Hepatocyte (in vitro differentiated cells): ENCODE measurements around the gene CALML3. TPM values are rescaled to one million over a fixed set of nuclear protein-coding genes. Genes with fewer than 3 reads are reported as not detected.

Source experiments
- DNase-seq: peaks from one replicate; pipeline ENCODE4 v3.0.0-alpha.2; 2016; ENCODE audit warnings: low spot score
- H2AFZ ChIP-seq: fragments of 200-600 bp; sonication (generic); 2 replicates; pipeline ENCODE4 v1.6.0; 2016; ENCODE audit warnings: antibody characterized with exemption, mild to moderate bottlenecking
- H3K27ac ChIP-seq: fragments of 200-600 bp; sonication (generic); 2 replicates; pipeline ENCODE4 v1.5.1; 2016; ENCODE audit warnings: mild to moderate bottlenecking
- H3K27me3 ChIP-seq: fragments of 200-600 bp; sonication (generic); 2 replicates; pipeline ENCODE4 v1.6.1; 2016
- H3K36me3 ChIP-seq: fragments of 200-600 bp; sonication (generic); replicated peaks from 2 replicates; pipeline ENCODE4 v1.5.1; 2016; ENCODE audit warnings: low read depth; ENCODE audit not compliant: insufficient read depth
- H3K4me1 ChIP-seq: fragments of 200-600 bp; sonication (generic); 2 replicates; pipeline ENCODE4 v1.5.1; 2016; ENCODE audit warnings: mild to moderate bottlenecking, moderate library complexity; ENCODE audit not compliant: insufficient read depth
- H3K4me2 ChIP-seq: fragments of 200-600 bp; sonication (generic); 2 replicates; pipeline ENCODE4 v1.6.0; 2016
- H3K4me3 ChIP-seq: fragments of 200-600 bp; sonication (generic); 2 replicates; pipeline ENCODE4 v1.5.1; 2016; ENCODE audit warnings: mild to moderate bottlenecking
- H3K79me2 ChIP-seq: fragments of 200-600 bp; sonication (generic); 2 replicates; pipeline ENCODE4 v1.6.0; 2017; ENCODE audit warnings: mild to moderate bottlenecking
- H3K9me2 ChIP-seq: fragments of 200-600 bp; sonication (generic); replicated peaks from 2 replicates; pipeline ENCODE4 v1.6.0; 2017; ENCODE audit warnings: mild to moderate bottlenecking; ENCODE audit not compliant: insufficient read depth
- H3K9me3 ChIP-seq: fragments of 200-600 bp; sonication (generic); 2 replicates; pipeline ENCODE4 v1.5.1; 2016; ENCODE audit warnings: low read depth, mild to moderate bottlenecking
- H4K20me1 ChIP-seq: fragments of 200-600 bp; sonication (generic); 2 replicates; pipeline ENCODE4 v1.6.0; 2016; ENCODE audit warnings: mild to moderate bottlenecking; ENCODE audit not compliant: insufficient read depth, poor library complexity, severe bottlenecking
- EZH2 ChIP-seq: fragments of 200-600 bp; sonication (generic); IDR thresholded peaks from 2 replicates; pipeline ENCODE4 v1.6.1; 2016; ENCODE audit warnings: antibody characterized with exemption, mild to moderate bottlenecking, borderline replicate concordance
- EZH2phosphoT487 ChIP-seq: fragments of 200-600 bp; sonication (generic); IDR thresholded peaks from one replicate; pipeline ENCODE4 v1.6.1; 2018; ENCODE audit warnings: antibody characterized with exemption, mild to moderate bottlenecking, low read depth, moderate library complexity; ENCODE audit not compliant: unreplicated experiment, severe bottlenecking
- WGBS: methylation state at CpG from one replicate; pipeline ENCODE4 v1.1.6; 2016; ENCODE audit warnings: low lambda C conversion rate; ENCODE audit errors: missing lambda C conversion rate; 5-methylcytosine and 5-hydroxymethylcytosine counted together
- polyA plus RNA-seq: library from polyadenylated mRNA; unstranded; fragments of >200 nt; fragmentation: Nextera tagmentation; extraction: Ambion mirVana; gene quantifications from 2 replicates; pipeline ENCODE4 v1.2.1, GENCODE V29; 2016
- total RNA-seq: library from RNA; depleted of rRNA; stranded (reverse); fragments of >200 nt; gene quantifications from 2 replicates; pipeline ENCODE4 v1.2.3, GENCODE V29; 2014
- TF ChIP-seq, protein P1 (sequence below): fragments of 200-600 bp; sonication (generic); IDR thresholded peaks from 2 replicates; pipeline ENCODE4 v1.5.1; 2016; ENCODE audit warnings: antibody characterized with exemption, mild to moderate bottlenecking; ENCODE audit not compliant: poor library complexity

The CALML3 gene
- total and polyA plus RNA-seq, 2 experiments from 2014 or later: not detected

DNA sequence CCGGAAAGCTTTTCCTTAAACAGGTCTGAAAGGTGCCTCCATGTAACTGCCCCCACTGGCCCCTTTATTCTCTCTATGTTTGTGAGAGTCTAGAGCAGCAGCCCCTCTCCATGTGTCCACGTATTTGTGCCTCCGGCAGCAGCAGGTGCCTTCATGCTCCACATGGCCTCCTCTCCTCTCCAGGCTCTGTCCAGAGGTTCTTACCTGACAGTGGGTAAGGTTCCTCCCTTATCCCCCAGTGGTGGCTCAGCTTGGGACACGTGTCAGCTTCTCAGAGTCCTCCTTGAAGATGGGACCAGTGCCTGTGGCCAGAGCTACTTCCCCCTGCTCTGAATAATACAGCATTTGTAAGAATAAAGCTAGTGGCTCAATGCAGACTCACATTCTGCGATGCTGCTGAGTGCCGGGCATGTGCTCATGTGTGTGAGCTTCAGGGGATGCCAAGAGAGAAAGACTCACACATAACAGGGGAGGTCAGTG lies 7.9 kb downstream of the CALML3 start:
- 97% methylated on average over 6 of the region's 6 CpGs for WGBS
- no peaks in the 10 kb centered on the region for H3K9me2 ChIP-seq
- DNase-seq: no peak

DNA sequence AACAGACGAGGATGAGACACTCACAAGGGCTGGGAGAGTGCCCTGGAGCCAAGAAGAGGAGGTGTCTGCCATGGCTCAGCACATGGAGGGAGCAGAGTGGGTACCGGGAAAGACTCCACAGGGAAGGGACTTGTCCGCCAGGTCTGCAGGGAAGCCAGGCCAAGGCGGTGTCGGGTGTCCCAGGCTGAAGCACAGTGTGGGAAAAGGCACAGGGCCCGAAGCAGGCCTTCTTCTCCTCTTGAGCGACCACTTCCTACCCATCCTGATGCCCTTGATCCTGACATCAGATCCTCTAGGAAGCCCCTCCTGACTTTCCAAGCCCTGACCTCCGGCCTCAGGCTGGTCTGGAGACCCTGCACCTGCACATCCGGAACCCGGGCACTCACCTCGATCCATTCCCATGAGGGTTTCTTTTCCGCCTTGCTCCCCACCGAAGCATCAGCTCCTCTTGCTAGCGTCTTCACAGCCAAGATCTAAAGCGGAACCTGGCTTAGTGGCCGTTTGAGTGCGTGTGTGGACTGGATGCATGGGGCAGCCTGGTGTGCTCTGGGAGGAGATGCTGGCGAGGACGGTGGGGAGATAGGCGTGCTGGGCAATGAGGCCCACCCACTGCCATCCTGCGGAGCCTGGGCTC lies 8.5 kb downstream of the CALML3 start:
- Histone ChIP-seq H3K27ac (no peak overlapping the region), H3K36me3 (no peaks in the 10 kb centered on the region), H3K4me2 (no peak overlapping the region), H3K4me3 (no peak overlapping the region), H3K9me3 (no peaks in the 10 kb centered on the region), H3K79me2 (no peaks in the 10 kb centered on the region), H4K20me1 (no peaks in the 10 kb centered on the region), H3K9me2 (no peaks in the 10 kb centered on the region), H3K4me1 (peaks cover 9% of the 10 kb centered on the region), H2AFZ (no peak overlapping the region), H3K27me3 (no peaks in the 10 kb centered on the region)
- DNase-seq: no peak
- TF ChIP-seq EZH2phosphoT487 (no peak), EZH2 (no peak)
- TF ChIP-seq, protein P1, sequence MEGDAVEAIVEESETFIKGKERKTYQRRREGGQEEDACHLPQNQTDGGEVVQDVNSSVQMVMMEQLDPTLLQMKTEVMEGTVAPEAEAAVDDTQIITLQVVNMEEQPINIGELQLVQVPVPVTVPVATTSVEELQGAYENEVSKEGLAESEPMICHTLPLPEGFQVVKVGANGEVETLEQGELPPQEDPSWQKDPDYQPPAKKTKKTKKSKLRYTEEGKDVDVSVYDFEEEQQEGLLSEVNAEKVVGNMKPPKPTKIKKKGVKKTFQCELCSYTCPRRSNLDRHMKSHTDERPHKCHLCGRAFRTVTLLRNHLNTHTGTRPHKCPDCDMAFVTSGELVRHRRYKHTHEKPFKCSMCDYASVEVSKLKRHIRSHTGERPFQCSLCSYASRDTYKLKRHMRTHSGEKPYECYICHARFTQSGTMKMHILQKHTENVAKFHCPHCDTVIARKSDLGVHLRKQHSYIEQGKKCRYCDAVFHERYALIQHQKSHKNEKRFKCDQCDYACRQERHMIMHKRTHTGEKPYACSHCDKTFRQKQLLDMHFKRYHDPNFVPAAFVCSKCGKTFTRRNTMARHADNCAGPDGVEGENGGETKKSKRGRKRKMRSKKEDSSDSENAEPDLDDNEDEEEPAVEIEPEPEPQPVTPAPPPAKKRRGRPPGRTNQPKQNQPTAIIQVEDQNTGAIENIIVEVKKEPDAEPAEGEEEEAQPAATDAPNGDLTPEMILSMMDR: no peak
- WGBS: 94% methylated on average over 21 of the region's 21 CpGs

More for the DNA sequence above, 7.9 kb downstream of the CALML3 start:
- Histone ChIP-seq H3K27ac (no peak overlapping the region), H4K20me1 (no peaks in the 10 kb centered on the region), H3K36me3 (no peaks in the 10 kb centered on the region), H3K79me2 (no peaks in the 10 kb centered on the region), H3K4me3 (no peak overlapping the region), H2AFZ (no peak overlapping the region), H3K4me1 (peaks cover 9% of the 10 kb centered on the region), H3K4me2 (no peak overlapping the region), H3K27me3 (no peaks in the 10 kb centered on the region), H3K9me3 (no peaks in the 10 kb centered on the region)
- TF ChIP-seq EZH2phosphoT487 (no peak), EZH2 (no peak)
- TF ChIP-seq, protein P1: no peak

DNA sequence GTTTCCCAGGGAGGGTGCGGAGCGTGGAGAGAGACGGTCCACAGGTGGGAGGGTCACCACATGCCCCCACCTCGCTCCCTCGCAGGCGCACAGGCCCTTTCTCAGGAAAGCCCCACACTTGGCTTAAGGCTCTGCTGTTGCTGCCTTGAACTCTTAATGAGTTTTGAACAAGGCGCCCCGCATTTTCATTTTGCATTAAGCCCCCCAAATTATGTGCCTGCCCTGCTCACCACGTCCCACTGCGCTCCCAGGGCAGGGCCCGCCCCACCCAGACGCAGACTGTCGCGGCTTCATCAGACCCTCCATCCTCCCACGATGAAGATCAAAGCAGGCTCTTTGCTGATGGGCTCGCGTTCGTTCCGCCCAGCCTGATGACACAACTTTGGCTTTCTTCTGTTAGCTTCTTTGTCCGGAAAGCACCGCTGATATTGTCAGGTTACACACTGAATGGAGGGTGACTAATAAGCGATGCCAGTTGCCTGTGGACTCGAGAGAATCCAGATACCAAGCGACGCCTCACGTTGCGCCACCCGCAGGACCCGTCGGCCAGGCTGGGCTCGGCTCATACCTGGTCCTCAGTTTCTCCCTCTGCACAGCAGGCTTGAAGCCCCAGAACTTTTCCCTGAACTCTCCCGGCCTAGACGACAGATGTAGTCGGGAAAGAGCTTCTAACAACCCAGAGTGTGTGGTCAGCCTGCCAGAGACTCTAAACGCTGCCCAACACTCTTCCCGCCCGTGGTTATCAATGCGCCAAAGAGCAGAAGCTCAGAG lies 9.5 kb downstream of the CALML3 start:
- no peak for DNase-seq
- Histone ChIP-seq H3K36me3 (no peaks in the 10 kb centered on the region), H2AFZ (no peak overlapping the region), H3K9me3 (no peaks in the 10 kb centered on the region), H3K4me1 (peaks cover 16% of the 10 kb centered on the region), H3K4me2 (no peak overlapping the region), H3K27me3 (no peaks in the 10 kb centered on the region), H3K9me2 (no peaks in the 10 kb centered on the region), H3K4me3 (no peak overlapping the region), H3K27ac (peak overlapping the region; percentile 8), H4K20me1 (no peaks in the 10 kb centered on the region), H3K79me2 (no peaks in the 10 kb centered on the region)
- TF ChIP-seq, protein P1: no peak
- no peak for TF ChIP-seq EZH2
- no peak for TF ChIP-seq EZH2phosphoT487
- WGBS: 88% methylated on average over 36 of the region's 38 CpGs
